Stimulated activated CD4-positive, alpha-beta T cell treated with anti-CD3 and anti-CD28 coated beads, Interleukin-15, amount 100 ng/mL, for 24 hours (primary cell): ENCODE results near the gene FGR.
A peak's percentile ranks its signal among the peaks of the same experiment; 100 is the strongest.

Experiments used
- DNase-seq: peaks from one replicate; pipeline ENCODE4 v3.0.0-alpha.2; 2020

Gene FGR

DNA sequence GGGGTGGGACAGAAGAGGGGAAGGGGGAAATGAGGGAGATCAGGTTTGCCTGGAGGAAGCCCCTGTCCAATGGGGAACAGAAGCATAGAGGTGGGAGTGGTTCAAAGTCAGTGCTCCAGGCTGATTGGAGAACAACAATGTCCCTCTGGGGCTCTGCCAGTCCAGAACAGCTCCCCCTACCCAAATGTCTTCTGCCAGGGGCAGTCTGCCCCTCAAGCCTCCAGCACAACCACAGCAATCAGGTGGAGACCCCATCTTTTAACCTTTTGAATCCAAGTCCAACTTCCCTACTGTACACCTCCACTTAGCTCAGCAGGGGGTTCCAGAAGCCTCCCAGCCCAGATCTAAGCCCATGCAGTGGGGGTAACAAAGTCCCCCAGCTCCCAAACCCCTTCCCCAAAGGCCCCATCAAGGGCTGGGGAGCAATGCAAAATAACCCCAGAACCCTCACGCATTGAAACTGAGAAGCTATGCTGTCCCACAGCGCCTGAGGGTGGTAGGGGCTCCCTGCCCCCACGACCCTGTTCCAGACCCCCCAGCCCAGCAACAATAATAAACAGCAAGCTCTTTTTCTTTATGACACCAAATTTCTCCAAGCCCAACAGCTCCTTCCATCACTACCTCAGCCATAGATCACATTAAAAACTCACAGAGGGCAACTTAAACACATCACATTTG lies 34.3 kb downstream of the FGR start:
- no peak for DNase-seq

DNA sequence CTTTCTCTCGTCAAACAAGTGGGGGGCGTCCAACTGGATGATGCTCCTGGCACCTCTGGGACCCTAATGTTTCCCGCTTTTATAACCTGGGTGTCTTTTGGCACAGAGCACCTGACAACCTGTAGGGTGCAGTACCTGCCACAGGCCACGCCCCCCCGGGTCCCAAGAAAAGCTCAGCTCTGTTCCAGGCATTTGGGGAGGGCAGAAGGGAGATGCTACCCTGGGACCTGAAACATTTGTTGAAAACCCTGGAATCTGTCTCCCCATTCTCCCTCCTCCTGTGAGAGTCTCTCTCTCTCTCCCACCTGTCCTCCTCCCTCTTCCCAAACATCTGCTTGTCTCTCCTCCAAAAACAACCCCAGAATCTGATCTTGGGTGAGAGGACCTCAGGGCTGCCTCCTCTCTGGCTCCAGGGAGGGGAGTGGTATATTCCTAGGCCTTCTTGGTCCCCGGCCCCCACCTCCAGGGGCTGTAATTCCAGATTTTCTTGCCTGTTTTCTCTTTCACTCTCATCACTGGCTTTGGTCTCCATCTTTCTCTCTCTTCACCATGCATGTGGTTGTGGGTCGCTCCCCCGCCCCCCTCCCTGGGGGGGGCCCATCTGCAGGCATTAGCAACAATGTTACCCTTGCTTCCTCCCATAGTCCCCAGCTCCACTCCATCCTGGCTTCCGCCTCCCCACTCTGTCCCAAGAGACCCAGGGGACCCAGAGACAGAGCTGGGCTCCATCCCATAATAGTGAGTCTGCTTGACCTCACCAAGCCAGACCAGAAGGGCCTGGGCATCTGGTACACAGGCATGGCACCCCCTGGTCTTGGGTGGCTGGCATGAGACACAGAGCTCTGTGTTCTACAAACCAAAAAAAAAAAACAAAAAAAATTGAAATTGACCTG lies 35.1 kb downstream of the FGR start:
- no peak for DNase-seq

DNA sequence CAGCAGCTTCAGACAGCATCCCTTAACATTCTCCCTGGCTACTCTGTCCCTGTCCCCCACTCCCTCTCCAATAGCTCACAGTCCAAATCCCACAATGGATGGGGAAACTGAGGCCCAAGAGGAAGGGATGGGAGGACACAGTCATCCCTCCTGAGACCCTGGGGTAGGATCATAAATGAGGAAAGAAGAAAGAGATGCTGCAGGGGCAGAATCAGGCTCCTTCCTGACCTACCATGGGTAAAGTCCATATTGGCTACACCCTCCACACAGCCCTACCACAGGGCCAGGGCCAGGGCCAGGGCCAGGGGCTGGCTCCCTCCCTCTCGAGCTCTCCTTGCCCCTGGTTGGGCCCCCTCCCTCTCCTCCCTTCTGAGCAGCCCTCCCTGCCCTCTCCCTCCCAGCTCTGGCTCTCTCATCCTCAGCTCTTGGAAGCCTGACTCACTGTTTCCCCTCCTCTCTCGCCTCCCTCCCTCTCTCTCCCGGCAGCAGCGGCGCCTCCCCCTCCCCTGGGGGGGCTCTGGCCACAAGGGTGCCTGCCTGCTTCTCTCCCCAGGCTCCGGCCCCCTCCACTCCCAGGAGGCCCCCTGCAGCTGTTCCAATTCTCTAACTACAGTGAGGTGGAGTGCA lies 36.0 kb downstream of the FGR start:
- peak; percentile 63 for DNase-seq

GRCh38 chr1:27598295-27598687 lies 36.7 kb downstream of the FGR start:
- DNase-seq = no peak

DNA sequence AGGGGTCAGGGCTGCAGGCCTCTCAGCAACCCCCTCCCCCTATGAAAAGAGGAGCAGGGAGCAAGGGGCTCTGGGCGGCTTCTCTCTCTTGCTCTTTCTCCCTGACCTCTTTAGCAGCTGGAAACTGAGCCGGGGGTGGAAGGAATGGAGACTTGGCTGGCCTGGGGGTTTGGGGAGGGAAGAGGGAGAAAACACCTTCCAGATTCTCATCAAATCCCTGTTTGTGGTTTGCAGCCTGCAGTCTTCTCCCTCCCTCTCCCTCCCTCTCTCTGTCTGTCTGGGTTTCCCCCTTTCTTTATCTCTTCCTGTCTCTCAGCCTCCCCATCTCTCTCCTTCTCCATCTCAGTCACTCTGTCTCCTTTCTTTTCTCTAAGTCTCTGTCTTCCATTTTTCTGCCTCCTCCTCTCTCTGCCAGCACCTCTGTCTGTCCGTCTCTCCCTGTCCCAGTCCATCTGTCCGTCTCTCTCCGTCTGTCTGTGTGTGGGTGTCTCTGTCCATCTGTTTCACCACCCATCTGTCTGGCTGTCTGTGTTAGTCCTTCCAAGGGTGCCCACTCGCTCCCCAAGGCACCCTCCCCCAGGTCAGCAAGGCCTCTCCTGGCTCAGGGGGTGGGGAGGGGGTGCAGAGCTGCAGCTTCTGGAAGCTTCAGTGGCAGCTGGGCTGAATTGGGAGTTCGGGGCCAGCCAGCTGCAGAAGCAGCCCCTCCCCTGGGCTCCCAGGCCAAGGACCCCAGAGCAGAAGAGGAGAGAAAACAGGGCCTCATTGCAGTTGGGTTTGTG lies 37.3 kb downstream of the FGR start:
- no peak for DNase-seq

DNA sequence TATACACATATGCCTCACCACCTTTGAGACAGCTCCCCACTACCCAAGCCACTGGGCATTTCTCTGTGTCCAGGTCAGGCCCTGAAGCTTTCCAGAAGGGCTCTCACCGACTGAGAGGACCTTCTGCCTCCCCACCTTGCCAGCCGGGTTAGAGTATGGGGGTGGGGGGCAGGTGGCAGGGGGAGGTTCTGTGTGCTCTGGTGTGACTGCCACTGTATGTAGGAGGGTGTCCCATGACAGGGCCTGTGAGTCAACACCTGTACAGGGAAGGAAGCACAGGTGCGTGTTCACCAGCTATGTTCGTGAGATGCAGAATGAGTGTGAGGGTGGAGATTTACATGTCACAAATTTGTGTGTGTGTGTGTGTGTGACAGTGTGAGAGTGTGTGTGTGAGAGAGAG lies 38.0 kb downstream of the FGR start:
- DNase-seq = no peak

GRCh38 chr1:27596261-27596660 lies 38.7 kb downstream of the FGR start:
- no peak for DNase-seq

GRCh38 chr1:27595597-27595996 lies 39.4 kb downstream of the FGR start:
- no peak for DNase-seq

- peak; percentile 42 for DNase-seq
These were observed 40.1 kb downstream of the FGR start for GRCh38 chr1:27594564-27595510.

DNA sequence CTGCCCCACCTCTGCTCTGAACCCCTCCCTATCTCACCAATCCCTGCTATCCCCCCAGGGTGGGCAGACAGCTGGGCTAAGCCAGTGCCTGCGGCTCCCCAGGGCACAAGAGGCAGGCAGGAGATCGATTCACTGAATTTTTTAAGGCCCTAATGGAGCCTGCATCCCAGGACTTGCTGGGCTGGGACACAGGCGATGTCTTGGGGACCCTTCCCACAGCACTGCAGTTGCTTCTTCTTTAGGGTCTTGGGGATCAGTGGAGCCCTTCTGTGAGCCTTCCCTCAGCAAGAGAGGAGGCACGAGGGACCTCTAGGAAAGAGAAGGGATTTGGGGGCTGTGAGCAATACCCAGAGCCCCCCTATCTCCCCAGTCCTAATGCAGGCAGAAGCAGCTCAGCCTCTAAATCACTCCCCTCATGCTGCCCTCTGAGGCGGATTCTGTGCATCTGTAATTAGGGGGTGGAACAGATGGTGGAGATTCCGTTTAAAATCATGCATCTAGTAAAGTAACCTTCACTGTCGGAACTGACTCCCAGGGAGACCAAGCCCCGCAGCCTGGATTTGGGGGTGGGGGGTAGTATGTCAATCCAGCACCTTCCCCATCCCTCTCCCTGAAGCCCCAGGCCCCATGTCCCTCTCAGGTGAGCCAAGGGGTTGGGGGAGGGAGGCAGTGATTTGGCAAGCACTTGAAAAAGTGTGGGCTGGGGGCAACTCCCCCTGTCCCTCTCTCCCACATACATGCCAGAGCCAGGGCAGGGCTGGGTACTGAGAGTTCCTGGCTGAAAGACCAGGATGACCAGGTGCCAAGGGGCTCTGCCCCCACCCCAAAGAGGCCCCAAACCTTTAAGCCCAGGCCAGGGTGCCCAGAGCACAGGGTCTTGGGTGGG lies 41.1 kb downstream of the FGR start:
- DNase-seq = no peak

DNA sequence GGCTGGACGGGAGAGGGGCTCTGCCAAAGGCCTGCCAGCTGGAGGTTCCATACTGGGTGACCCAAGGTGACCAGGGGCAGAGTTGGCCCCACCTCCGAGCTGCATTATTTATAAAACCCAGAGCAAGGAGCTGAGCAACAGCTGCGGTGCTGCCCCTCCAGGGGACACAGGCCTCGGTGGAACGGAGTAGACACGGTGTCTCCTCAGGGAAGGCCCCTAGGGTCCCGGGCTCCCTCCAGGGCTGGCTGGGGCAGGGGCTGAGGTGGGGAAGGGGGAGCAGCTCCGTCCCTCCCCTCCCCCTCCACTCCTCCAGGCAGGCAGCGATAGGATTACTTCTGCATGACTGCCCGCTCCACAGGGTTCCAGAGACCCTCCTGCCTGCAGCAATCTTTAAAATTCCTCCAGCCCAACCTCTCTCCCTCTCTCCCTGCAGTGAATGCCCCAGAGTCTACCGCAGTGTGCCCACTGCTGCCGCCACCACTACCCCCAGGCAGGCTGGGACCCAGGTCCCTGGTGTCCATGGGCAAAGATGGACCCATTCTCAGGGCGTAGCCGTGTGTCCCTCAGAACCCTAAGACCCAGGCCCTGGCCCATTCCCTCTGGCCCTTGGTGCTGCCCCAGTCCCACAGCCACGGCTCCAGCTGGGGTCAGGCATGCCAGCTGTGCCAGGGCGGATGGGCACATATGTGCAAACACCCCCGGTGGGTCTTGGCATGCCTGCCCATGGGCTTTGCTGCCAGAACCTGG lies 41.9 kb downstream of the FGR start:
- no peak for DNase-seq

DNA sequence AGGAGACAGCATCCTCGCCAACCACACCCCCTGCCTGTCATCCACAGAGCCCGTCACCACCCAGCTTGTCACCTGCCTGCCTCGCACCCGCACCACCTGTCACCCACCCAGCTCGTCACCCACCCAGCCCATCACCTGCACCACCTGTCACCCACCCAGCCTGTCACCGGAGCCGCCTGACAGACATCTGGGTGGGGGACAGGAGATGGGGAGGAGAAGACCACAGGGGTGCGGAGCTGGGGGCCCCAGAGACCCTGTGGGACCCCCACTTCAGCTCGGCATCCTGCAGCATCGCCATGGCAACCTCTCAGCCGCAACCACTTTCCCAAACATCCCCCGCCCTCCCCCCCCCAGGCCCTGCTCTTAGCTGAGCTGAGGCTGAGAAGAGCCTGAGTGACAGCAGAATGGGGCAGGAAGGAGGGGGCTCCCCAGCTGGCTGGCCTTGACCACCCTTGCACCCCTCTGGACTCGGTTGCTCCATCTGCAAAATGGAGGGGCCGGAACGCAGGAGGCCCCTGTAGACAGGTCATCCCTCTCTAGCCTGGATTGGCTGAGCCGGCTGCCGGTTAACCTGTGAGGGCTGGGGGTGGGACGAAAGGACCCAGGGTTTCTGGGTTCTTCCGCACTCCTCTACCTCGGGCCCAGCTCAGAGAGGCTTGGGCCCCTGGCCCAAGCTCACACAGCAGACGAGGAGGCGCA lies 42.6 kb downstream of the FGR start:
- no peak for DNase-seq

GRCh38 chr1:27591622-27592021 lies 43.4 kb downstream of the FGR start:
- no peak for DNase-seq

GRCh38 chr1:27590917-27591508 lies 44.0 kb downstream of the FGR start:
- DNase-seq = no peak

GRCh38 chr1:27589841-27590426 lies 45.1 kb downstream of the FGR start:
- DNase-seq = no peak

GRCh38 chr1:27589441-27589840 lies 45.5 kb downstream of the FGR start:
- no peak for DNase-seq

DNA sequence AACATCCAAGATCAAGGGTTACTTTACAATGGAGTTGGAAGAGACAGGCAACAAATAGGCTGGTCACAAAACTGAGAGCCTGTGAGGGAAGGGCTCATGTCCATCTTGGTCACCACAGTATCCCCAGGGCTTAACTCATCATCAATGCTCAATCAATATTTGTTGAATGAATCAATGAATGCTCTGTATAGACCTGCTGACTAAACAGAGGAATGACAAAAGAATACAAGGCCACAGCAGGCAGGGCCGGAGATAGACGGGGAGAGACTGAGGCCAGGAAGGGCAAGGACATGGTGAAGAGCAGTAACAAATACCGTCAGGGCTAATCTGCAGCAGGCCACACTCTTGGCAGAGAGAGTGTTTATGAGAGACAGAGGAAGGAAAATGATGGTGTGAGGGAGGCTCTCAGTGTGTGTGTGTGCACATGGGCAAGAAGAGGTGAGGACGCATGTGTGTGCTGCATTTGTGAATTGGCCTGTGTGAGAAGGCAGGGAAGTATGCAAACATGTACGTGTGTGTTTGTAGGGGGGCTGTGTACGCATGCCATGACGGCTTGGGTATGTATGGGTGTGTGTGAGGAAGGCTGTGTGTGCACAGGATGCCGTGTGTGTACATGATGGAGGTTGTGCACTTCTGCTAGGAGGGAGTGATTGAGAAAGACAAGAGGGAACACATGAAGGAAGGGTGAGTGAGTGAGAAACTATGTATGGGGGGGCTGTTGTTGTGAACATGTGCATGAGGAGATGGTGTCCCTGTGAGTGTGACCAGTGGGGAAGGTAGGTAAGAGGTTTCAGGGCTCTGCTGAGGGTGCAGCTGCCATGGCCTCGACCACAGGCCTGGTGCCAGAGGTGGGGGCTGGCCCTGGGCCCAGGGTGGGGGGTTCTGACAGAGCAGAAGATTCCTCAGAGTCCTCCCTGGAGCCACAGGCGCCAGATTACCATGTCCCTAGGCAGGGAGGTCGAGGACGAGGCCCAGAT lies 46.4 kb downstream of the FGR start:
- DNase-seq = no peak
